Measurements from ENCODE around the gene CFAP45. TPM values are rescaled to one million over a fixed set of nuclear protein-coding genes. Genes with fewer than 3 reads are reported as not detected.

The CFAP45 gene
- polyA plus RNA-seq, 3 donors, result 0.12 to 1.0 TPM; not detected in 1

DNA sequence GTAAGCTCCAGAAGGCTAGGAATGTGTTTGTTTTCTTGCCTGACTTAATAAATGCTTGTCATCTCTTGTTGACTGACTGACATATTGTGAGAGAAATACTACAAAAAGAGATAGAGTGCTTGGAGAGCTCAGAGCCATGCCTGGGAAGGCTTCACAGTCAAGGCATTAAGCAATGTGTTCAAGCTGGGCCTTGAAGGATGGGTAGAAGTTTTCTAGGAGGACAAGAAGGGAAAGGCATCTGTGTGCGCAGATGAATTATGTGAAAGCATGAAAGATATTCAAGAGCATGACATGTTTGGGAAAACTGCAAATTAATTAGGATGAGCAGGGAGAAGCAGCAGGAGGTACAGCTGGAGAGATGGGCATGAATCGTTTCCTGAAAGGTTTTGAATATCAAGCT is 67.7 kb downstream of the CFAP45 start:
- Mint-ChIP-seq H3K4me1 (peaks cover 55% of the 10 kb centered on the region), H3K4me3 (no peak overlapping the region), H3K36me3 (peaks cover 0 to 10% of the 10 kb centered on the region in 2 donors), H3K27ac (no peak overlapping the region), H3K27me3 (ENCODE audit: low read depth in 3 of 3) (peaks cover 0 to 3% (median 0%) of the 10 kb centered on the region in 3 donors), H3K9me3 (peaks cover 0 to 2% (median 0%) of the 10 kb centered on the region in 7 donors)
- WGBS (ENCODE audit: insufficient coverage), result 100% methylated on average over 2 of the region's 2 CpGs
- no peak overlapping the region for H3K4me2 ChIP-seq (replicated peaks; ENCODE audit: extremely low read depth, low read length, poor library complexity, severe bottlenecking)
- peaks cover 41 to 44% of the 10 kb centered on the region in 2 donors for H3K4me1 ChIP-seq (ENCODE audit: control insufficient read depth in 1 of 2, insufficient read depth in 2 of 2, low read length in 2 of 2)
- no peak overlapping the region for H3K27ac ChIP-seq (ENCODE audit: low read depth in 1 of 2, low read length in 2 of 2)
- H4K20me1 ChIP-seq (ENCODE audit: insufficient read depth, low read length), result no peaks in the 10 kb centered on the region
- intact Hi-C loops (cut with micrococcal nuclease), result no loop called here
- no peak for DNase-seq
- no peak overlapping the region for H3K4me3 ChIP-seq (replicated peaks in 1 of 3; ENCODE audit: low read depth in 2 of 3, low read length in 3 of 3)
- no peaks in the 10 kb centered on the region for H3K9me3 ChIP-seq (replicated peaks in 1 of 2; ENCODE audit: control insufficient read depth in 1 of 2, insufficient read depth in 1 of 2, low read length in 2 of 2)
- TF ChIP-seq, protein P1, sequence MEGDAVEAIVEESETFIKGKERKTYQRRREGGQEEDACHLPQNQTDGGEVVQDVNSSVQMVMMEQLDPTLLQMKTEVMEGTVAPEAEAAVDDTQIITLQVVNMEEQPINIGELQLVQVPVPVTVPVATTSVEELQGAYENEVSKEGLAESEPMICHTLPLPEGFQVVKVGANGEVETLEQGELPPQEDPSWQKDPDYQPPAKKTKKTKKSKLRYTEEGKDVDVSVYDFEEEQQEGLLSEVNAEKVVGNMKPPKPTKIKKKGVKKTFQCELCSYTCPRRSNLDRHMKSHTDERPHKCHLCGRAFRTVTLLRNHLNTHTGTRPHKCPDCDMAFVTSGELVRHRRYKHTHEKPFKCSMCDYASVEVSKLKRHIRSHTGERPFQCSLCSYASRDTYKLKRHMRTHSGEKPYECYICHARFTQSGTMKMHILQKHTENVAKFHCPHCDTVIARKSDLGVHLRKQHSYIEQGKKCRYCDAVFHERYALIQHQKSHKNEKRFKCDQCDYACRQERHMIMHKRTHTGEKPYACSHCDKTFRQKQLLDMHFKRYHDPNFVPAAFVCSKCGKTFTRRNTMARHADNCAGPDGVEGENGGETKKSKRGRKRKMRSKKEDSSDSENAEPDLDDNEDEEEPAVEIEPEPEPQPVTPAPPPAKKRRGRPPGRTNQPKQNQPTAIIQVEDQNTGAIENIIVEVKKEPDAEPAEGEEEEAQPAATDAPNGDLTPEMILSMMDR (IDR thresholded peaks at IDR 0.05), result no peak
- H3K79me2 ChIP-seq (ENCODE audit: insufficient read depth, low read length), result no peaks in the 10 kb centered on the region
- no peaks in the 10 kb centered on the region for H3K27me3 ChIP-seq (ENCODE audit: control insufficient read depth in 2 of 2, insufficient read depth in 2 of 2, low read length in 2 of 2)
- no peak overlapping the region for H2AFZ ChIP-seq (ENCODE audit: insufficient read depth, low read depth, low read length, poor library complexity, severe bottlenecking)
- no peak overlapping the region for H3K9ac ChIP-seq (ENCODE audit: insufficient read depth, low read length, poor library complexity, severe bottlenecking)
- no peaks in the 10 kb centered on the region for H3K36me3 ChIP-seq (replicated peaks in 1 of 2; ENCODE audit: control insufficient read depth in 1 of 2, insufficient read depth in 2 of 2, low read length in 2 of 2)

GRCh38 chr1:159831412-159832141 is 68.4 kb downstream of the CFAP45 start:
- WGBS (ENCODE audit: insufficient coverage), result 100% methylated on average over 3 of the region's 7 CpGs
- DNase-seq, result no peak
- Mint-ChIP-seq H3K9me3 (peaks cover 0 to 2% (median 0%) of the 10 kb centered on the region in 7 donors), H3K4me1 (peaks cover 63% of the 10 kb centered on the region), H3K27me3 (ENCODE audit: low read depth in 3 of 3) (peaks cover 0 to 3% (median 0%) of the 10 kb centered on the region in 3 donors), H3K27ac (no peak overlapping the region), H3K4me3 (no peak overlapping the region), H3K36me3 (peaks cover 0 to 8% of the 10 kb centered on the region in 2 donors)
- Histone ChIP-seq H3K4me2 (replicated peaks; ENCODE audit: extremely low read depth, low read length, poor library complexity, severe bottlenecking) (no peak overlapping the region), H3K36me3 (replicated peaks in 1 of 2; ENCODE audit: control insufficient read depth in 1 of 2, insufficient read depth in 2 of 2, low read length in 2 of 2) (no peaks in the 10 kb centered on the region), H2AFZ (ENCODE audit: insufficient read depth, low read depth, low read length, poor library complexity, severe bottlenecking) (no peak overlapping the region), H3K9ac (ENCODE audit: insufficient read depth, low read length, poor library complexity, severe bottlenecking) (no peak overlapping the region), H3K27ac (ENCODE audit: low read depth in 1 of 2, low read length in 2 of 2) (no peak overlapping the region), H3K27me3 (ENCODE audit: control insufficient read depth in 2 of 2, insufficient read depth in 2 of 2, low read length in 2 of 2) (no peaks in the 10 kb centered on the region), H3K4me3 (replicated peaks in 1 of 3; ENCODE audit: low read depth in 2 of 3, low read length in 3 of 3) (no peak overlapping the region), H3K79me2 (ENCODE audit: insufficient read depth, low read length) (no peaks in the 10 kb centered on the region), H4K20me1 (ENCODE audit: insufficient read depth, low read length) (no peaks in the 10 kb centered on the region), H3K4me1 (ENCODE audit: control insufficient read depth in 1 of 2, insufficient read depth in 2 of 2, low read length in 2 of 2) (peaks cover 49 to 51% of the 10 kb centered on the region in 2 donors), H3K9me3 (replicated peaks in 1 of 2; ENCODE audit: control insufficient read depth in 1 of 2, insufficient read depth in 1 of 2, low read length in 2 of 2) (no peaks in the 10 kb centered on the region)
- intact Hi-C loops (cut with micrococcal nuclease), result no loop called here
- TF ChIP-seq, protein P1 (IDR thresholded peaks at IDR 0.05), result no peak

All from CD14-positive monocyte (primary cell).